Measurements from ENCODE around the gene APCDD1L.

The APCDD1L gene

DNA sequence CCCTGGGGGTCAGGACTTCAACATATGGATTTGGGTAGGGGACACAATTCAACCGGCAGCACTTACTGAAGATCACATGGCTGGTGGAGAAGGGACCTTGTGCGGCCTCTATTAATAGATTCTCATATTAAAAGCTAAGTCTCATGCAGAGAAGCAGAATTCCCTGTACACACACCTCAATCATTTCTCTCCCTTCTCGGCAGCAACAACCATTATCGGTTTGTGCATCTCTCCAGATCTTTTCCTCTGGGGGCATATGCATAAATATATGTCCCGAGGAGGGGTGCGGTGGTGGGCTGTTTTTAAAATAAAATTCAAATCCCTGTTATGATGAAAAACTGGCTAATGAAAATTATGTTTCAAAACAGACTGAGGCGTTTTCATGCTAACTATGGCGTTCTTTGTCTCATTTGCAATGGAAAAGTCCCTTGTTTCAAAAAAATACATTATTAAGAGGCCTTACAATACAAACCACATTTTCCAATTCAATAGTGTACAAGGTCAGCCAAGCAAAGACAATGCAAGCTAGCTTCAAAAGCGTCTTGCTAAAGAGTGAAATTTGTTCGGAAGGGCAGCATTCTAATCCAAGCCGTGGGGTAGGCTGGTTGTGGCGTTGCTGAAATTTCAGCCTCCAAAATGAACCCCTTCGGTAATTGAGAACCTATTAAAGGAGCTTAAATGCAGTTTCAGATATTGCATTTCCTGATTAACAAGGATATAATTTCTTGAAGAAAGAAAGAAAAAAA is 17.3 kb downstream of the APCDD1L start:
- in situ Hi-C loops (cut with MboI; ENCODE audit: low pct_unique_long_range_greater_than_20kb, low sequenced_read_pairs, unreplicated experiment), result loop anchor here (25.0 kb wide), 1 partner anchor 339 kb away; no protein-coding TSS in a partner anchor
- DNase-seq (ENCODE audit: low spot score), result no peak
- TF ChIP-seq, protein P1, sequence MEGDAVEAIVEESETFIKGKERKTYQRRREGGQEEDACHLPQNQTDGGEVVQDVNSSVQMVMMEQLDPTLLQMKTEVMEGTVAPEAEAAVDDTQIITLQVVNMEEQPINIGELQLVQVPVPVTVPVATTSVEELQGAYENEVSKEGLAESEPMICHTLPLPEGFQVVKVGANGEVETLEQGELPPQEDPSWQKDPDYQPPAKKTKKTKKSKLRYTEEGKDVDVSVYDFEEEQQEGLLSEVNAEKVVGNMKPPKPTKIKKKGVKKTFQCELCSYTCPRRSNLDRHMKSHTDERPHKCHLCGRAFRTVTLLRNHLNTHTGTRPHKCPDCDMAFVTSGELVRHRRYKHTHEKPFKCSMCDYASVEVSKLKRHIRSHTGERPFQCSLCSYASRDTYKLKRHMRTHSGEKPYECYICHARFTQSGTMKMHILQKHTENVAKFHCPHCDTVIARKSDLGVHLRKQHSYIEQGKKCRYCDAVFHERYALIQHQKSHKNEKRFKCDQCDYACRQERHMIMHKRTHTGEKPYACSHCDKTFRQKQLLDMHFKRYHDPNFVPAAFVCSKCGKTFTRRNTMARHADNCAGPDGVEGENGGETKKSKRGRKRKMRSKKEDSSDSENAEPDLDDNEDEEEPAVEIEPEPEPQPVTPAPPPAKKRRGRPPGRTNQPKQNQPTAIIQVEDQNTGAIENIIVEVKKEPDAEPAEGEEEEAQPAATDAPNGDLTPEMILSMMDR (IDR thresholded peaks at IDR 0.05; ENCODE audit: extremely low read depth, insufficient read depth, missing control alignments), result no peak

DNA sequence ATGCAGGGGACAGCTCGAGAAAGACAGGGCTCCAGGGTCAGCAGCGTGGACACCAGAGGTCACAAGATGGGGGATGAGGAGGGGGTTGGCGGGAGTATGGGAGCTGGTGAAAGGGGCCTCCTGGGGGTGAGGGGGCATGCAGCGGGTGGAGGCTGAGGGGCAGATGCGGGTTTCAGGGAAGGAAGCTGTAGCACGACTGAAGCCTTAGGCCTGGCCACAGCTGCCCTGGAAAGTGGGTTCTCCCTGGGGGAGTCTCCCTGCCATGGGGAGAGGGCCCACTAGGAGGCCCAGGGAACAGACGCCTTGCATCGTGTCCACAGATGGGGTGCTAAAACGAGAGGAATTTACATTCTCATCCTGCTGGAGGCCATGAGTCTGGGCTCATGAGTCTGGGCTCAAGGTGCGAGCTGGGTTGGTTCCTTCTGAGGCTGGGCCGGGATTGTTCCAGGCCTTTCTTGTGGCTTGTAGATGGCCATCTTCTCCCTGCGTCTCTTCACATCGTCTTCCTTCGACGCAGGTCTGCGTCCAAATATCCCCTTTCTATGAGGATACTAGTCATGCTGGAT is 18.0 kb downstream of the APCDD1L start:
- in situ Hi-C loops (cut with MboI; ENCODE audit: low pct_unique_long_range_greater_than_20kb, low sequenced_read_pairs, unreplicated experiment), result loop anchor here (25.0 kb wide), 1 partner anchor 340 kb away; no protein-coding TSS in a partner anchor
- TF ChIP-seq, protein P1 (IDR thresholded peaks at IDR 0.05; ENCODE audit: extremely low read depth, insufficient read depth, missing control alignments), result no peak
- DNase-seq (ENCODE audit: low spot score), result no peak

DNA sequence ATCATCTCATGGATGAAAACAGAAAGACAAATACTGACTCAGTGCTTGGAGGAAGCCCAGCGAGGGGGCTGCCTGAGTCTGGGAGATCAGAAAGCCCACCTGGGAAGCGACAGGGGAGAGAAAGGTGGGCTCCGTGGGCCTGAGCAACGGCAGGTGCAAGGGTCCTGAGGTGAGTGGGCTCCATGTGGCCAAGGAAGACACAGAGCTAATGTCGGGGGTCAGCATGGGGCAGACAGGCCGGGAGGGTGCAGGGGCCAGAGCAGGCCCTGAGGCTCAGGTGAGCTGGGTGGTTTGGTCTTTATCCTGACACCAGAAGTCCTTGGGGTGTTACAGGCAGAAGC is 18.8 kb downstream of the APCDD1L start:
- TF ChIP-seq, protein P1 (IDR thresholded peaks at IDR 0.05; ENCODE audit: extremely low read depth, insufficient read depth, missing control alignments), result no peak
- no peak for DNase-seq (ENCODE audit: low spot score)
- in situ Hi-C loops (cut with MboI; ENCODE audit: low pct_unique_long_range_greater_than_20kb, low sequenced_read_pairs, unreplicated experiment), result loop anchor here (25.0 kb wide), 1 partner anchor 341 kb away; no protein-coding TSS in a partner anchor

DNA sequence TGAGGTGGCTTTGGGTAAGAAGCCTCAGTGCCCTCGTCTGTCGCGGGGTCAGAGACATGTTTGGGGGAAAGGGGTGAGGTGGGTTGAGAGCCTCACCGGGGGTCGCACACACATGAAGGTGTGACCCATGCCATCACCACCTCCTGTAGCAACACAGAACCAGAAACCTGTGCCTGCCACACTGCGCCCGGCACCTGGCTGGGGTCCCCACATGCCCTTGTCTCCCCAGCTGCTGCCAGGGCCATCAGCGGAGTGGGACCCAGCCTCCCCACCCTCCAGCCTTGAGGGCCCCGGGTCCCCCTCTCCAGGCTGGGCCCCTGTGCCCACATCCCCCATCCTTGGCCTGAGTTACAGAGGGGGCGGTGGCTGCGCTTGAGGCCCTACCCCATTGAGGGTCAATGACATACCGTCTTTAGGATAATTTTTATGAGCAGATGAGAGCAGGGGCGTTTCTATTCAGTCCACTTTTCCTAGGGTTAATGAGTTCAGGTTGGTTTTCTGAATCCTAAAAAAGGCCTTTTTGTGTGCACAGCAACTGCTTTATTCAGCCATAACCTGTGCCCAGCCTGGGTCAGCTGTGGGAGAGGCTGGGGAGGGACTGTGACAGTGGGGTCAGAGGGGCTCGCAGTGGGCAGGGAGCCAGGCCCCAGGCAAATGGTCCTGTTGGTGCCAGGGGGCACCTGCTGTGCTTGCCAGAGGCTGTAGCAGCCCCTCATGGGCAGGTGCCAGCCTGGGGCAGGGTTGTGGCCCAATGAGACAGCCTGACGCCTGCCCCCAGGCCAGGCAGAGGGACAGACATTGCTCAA is 19.4 kb downstream of the APCDD1L start:
- in situ Hi-C loops (cut with MboI; ENCODE audit: low pct_unique_long_range_greater_than_20kb, low sequenced_read_pairs, unreplicated experiment), result loop anchor here (25.0 kb wide), 1 partner anchor 341 kb away; no protein-coding TSS in a partner anchor
- TF ChIP-seq, protein P1 (IDR thresholded peaks at IDR 0.05; ENCODE audit: extremely low read depth, insufficient read depth, missing control alignments), result no peak
- DNase-seq (ENCODE audit: low spot score), result no peak

DNA sequence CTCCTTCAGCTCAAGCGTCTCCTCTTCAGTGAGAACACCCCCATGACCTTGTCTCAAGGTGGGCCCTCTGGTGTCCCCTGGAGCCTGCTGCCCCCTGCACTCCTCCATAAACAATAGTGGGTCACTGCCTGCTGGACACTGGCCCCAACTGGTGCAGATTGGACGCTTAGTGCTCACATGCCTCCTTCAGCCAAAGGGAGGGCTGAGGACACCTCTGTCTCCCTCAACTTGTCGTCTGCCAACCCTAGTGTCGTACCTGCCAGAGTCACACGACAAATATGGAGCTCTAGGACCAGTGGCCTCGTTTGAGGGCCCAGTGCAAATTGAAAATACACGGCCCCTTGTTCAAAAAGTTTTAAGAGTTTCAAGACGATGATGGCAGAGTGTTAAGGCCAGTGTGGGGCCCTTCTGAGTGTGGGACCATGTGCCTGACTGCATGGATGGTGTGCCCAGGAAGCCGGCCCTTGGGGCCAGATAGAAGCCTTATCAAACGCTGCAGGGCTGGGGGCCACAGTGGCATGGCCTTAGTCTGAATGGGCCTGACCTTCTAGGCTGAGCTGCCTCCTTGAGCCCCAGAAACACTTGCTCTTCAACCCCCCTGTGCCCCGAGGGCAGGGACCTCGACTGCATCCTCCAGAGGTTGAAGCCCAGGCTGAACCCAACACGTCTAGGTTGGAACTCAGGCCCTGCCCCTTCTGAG is 20.1 kb downstream of the APCDD1L start:
- TF ChIP-seq, protein P1 (IDR thresholded peaks at IDR 0.05; ENCODE audit: extremely low read depth, insufficient read depth, missing control alignments), result no peak

More for the DNA sequence above, 20.1 kb downstream of the APCDD1L start:
- in situ Hi-C loops (cut with MboI; ENCODE audit: low pct_unique_long_range_greater_than_20kb, low sequenced_read_pairs, unreplicated experiment), result loop anchor here (25.0 kb wide), 1 partner anchor 342 kb away; no protein-coding TSS in a partner anchor
- no peak for DNase-seq (ENCODE audit: low spot score)

Measured in GM13977 (cell line).